MM.1S (cell line): Measurements from ENCODE around the gene CTCF.

Experiments
- DNase-seq: peaks from one replicate; pipeline ENCODE4 v3.0.0-alpha.2; 2015
- H2AFZ ChIP-seq: fragments of 300-600 bp; sonication (generic); 2 replicates; pipeline ENCODE4 v1.6.0; 2016; ENCODE audit warnings: antibody characterized with exemption, low read length
- H3F3A ChIP-seq: fragments of 300-600 bp; sonication (generic); 2 replicates; pipeline ENCODE4 v1.6.1; 2016; ENCODE audit warnings: mild to moderate bottlenecking, antibody characterized with exemption, low read length, moderate library complexity, mixed read lengths; ENCODE audit not compliant: insufficient read depth
- H3K27ac ChIP-seq: fragments of 300-600 bp; sonication (generic); 2 replicates; pipeline ENCODE4 v1.5.1; 2016; ENCODE audit warnings: mild to moderate bottlenecking, low read length
- H3K27me3 ChIP-seq: fragments of 300-600 bp; sonication (generic); replicated peaks from 2 replicates; pipeline ENCODE4 v1.6.0; 2016; ENCODE audit warnings: low read length; ENCODE audit not compliant: insufficient read depth
- H3K36me3 ChIP-seq: fragments of 300-600 bp; sonication (generic); replicated peaks from 2 replicates; pipeline ENCODE4 v1.6.1; 2016; ENCODE audit warnings: mild to moderate bottlenecking, low read length, mixed read lengths; ENCODE audit not compliant: insufficient read depth
- H3K4me1 ChIP-seq: fragments of 300-600 bp; sonication (generic); 2 replicates; pipeline ENCODE4 v1.6.1; 2016; ENCODE audit warnings: low read length, mixed read lengths
- H3K4me2 ChIP-seq: fragments of 300-600 bp; sonication (generic); 2 replicates; pipeline ENCODE4 v1.6.0; 2016; ENCODE audit warnings: low read depth, low read length
- H3K4me3 ChIP-seq: fragments of 300-600 bp; sonication (generic); 2 replicates; pipeline ENCODE4 v1.5.1; 2016; ENCODE audit warnings: low read length, mixed read lengths
- H3K79me2 ChIP-seq: fragments of 300-600 bp; sonication (generic); 2 replicates; pipeline ENCODE4 v1.6.1; 2016; ENCODE audit warnings: mixed run types, low read length, mixed read lengths
- H3K9ac ChIP-seq: fragments of 300-600 bp; sonication (generic); 2 replicates; pipeline ENCODE4 v1.6.1; 2016; ENCODE audit warnings: low read length, mixed read lengths
- H3K9me2 ChIP-seq: fragments of 300-600 bp; sonication (generic); replicated peaks from 2 replicates; pipeline ENCODE4 v1.6.1; 2016; ENCODE audit warnings: mild to moderate bottlenecking, low read length, mixed read lengths; ENCODE audit not compliant: insufficient read depth
- H3K9me3 ChIP-seq: fragments of 300-600 bp; sonication (generic); replicated peaks from 2 replicates; pipeline ENCODE4 v1.6.1; 2016; ENCODE audit warnings: mild to moderate bottlenecking, low read length, mixed read lengths; ENCODE audit not compliant: insufficient read depth
- H4K20me1 ChIP-seq: fragments of 300-600 bp; sonication (generic); 2 replicates; pipeline ENCODE4 v1.6.1; 2016; ENCODE audit warnings: mild to moderate bottlenecking, low read length, moderate library complexity, mixed read lengths; ENCODE audit not compliant: insufficient read depth
- CTCF ChIP-seq: fragments of 300-600 bp; sonication (generic); IDR thresholded peaks from 2 replicates; pipeline ENCODE4 v1.5.1; 2016; ENCODE audit warnings: antibody characterized with exemption, low read length, mixed read lengths
- EZH2 ChIP-seq: fragments of 300-600 bp; sonication (generic); optimal IDR thresholded peaks from 2 replicates; pipeline ENCODE3; 2017; ENCODE audit warnings: low read depth, mild to moderate bottlenecking, antibody characterized with exemption, low read length, mixed read lengths
- EZH2phosphoT487 ChIP-seq: fragments of 300-600 bp; sonication (generic); IDR thresholded peaks from 2 replicates; pipeline ENCODE4 v1.6.1; 2018; ENCODE audit warnings: antibody characterized with exemption, low read length

The CTCF gene

GRCh38 chr16:67656344-67657016 lies 94.2 kb downstream of the CTCF start:
- Histone ChIP-seq H3K79me2 (peaks cover 30% of the 10 kb centered on the region), H3F3A (peaks cover 15% of the 10 kb centered on the region), H3K4me1 (peaks cover 7% of the 10 kb centered on the region), H2AFZ (no peak overlapping the region), H4K20me1 (no peaks in the 10 kb centered on the region), H3K9me3 (no peaks in the 10 kb centered on the region), H3K9ac (no peak overlapping the region), H3K27me3 (no peaks in the 10 kb centered on the region), H3K4me3 (no peak overlapping the region), H3K27ac (no peak overlapping the region), H3K4me2 (no peak overlapping the region), H3K36me3 (no peaks in the 10 kb centered on the region), H3K9me2 (no peaks in the 10 kb centered on the region)
- no peak for DNase-seq
- TF ChIP-seq EZH2phosphoT487 (no peak), EZH2 (no peak)

GRCh38 chr16:67657017-67657608 lies 94.8 kb downstream of the CTCF start:
- Histone ChIP-seq H3K36me3 (no peaks in the 10 kb centered on the region), H3K4me1 (peaks cover 13% of the 10 kb centered on the region), H3K4me2 (no peak overlapping the region), H3K9ac (no peak overlapping the region), H3K9me3 (no peaks in the 10 kb centered on the region), H3F3A (peaks cover 17% of the 10 kb centered on the region), H3K79me2 (peaks cover 37% of the 10 kb centered on the region), H4K20me1 (no peaks in the 10 kb centered on the region), H3K4me3 (no peak overlapping the region), H3K9me2 (no peaks in the 10 kb centered on the region), H3K27me3 (no peaks in the 10 kb centered on the region), H3K27ac (no peak overlapping the region), H2AFZ (no peak overlapping the region)
- TF ChIP-seq EZH2 (no peak), EZH2phosphoT487 (no peak), CTCF (no peak)
- DNase-seq: no peak

GRCh38 chr16:67657751-67658518 lies 95.6 kb downstream of the CTCF start:
- DNase-seq: no peak
- H2AFZ ChIP-seq: no peak overlapping the region
- TF ChIP-seq EZH2 (no peak), CTCF (no peak), EZH2phosphoT487 (no peak)
- H3K27me3 ChIP-seq: no peaks in the 10 kb centered on the region
- H4K20me1 ChIP-seq: no peaks in the 10 kb centered on the region
- no peak overlapping the region for H3K27ac ChIP-seq
- H3K36me3 ChIP-seq: no peaks in the 10 kb centered on the region
- H3K9me2 ChIP-seq: no peaks in the 10 kb centered on the region
- H3K4me1 ChIP-seq: peaks cover 13% of the 10 kb centered on the region
- H3K9me3 ChIP-seq: no peaks in the 10 kb centered on the region
- no peak overlapping the region for H3K9ac ChIP-seq
- H3K79me2 ChIP-seq: peaks cover 42% of the 10 kb centered on the region
- no peak overlapping the region for H3K4me3 ChIP-seq
- H3K4me2 ChIP-seq: no peak overlapping the region
- H3F3A ChIP-seq: peaks cover 17% of the 10 kb centered on the region
